Measurements from ENCODE around the gene SLC39A9. TPM values are rescaled to one million over a fixed set of nuclear protein-coding genes. Genes with fewer than 3 reads are reported as not detected.

Gene SLC39A9
- total and polyA plus RNA-seq, 2 of the 4 experiments (the other 2 are of a cell fraction) = 41.4 to 168 TPM

GRCh38 chr14:69400154-69400553 is 1.7 kb downstream of the SLC39A9 start:
- POLR2A ChIA-PET (ENCODE audit: unreplicated experiment) = no interaction called here

More at GRCh38 chr14:69400154-69400553, 1.7 kb downstream of the SLC39A9 start:
- no TSS peak for BruUV-seq (replicated peaks)
- no peak overlapping the region for H3K14ac ChIP-seq (replicated peaks; ENCODE audit: low read depth, low read length)
- H3K56ac ChIP-seq (ENCODE audit: extremely low read depth, insufficient read depth, low read length) = no peak overlapping the region
- no peak overlapping the region for H2AFZ ChIP-seq (replicated peaks; ENCODE audit: low read length, poor library complexity)
- no peak overlapping the region for H2BK15ac ChIP-seq (ENCODE audit: low read depth, low read length)
- no peaks in the 10 kb centered on the region for H3K9me3 ChIP-seq (ENCODE audit: control insufficient read depth, insufficient read depth, low read length)
- no peak overlapping the region for H2BK5ac ChIP-seq (ENCODE audit: low read depth, low read length, poor library complexity, severe bottlenecking)
- H3K36me3 ChIP-seq (ENCODE audit: control insufficient read depth, insufficient read depth, low read length) = peaks cover 2% of the 10 kb centered on the region; the same call in 1 of the 2 replicates
- peak overlapping the region; percentile 86 for H3K4me2 ChIP-seq (ENCODE audit: low read depth, low read length)
- H3K79me1 ChIP-seq (ENCODE audit: low read depth in 1 of 2, low read length in 2 of 2) = peaks cover 26 to 66% of the 10 kb centered on the region in 2 experiments
- ATAC-seq (ENCODE audit: low read depth) (no peak), DNase-seq (no peak)
- no peak overlapping the region for H2BK20ac ChIP-seq (ENCODE audit: low read depth, low read length)
- in situ Hi-C loops (cut with MboI; ENCODE audit: low sequenced_read_pairs) (no loop called here), dilution Hi-C loops (cut with HindIII; ENCODE audit: low sequenced_read_pairs, unreplicated experiment) (no loop called here), intact Hi-C loops (cut with micrococcal nuclease) (no loop called here)
- no peak overlapping the region for H3K18ac ChIP-seq (ENCODE audit: low read depth, low read length)
- no peak overlapping the region for H3K4ac ChIP-seq (ENCODE audit: low read depth, low read length)
- 65% methylated on average over 2 of the region's 6 CpGs; no CpG with 5 or more reads in 1 of the 2 experiments for WGBS, 2 experiments (ENCODE audit: extremely low coverage in 2 of 2, insufficient read length in 1 of 2)
- H4K91ac ChIP-seq (ENCODE audit: insufficient read depth, low read depth, low read length) = no peak overlapping the region
- H3K23ac ChIP-seq (ENCODE audit: low read depth, low read length) = no peak overlapping the region
- peaks cover 9% of the 10 kb centered on the region for H3K9me1 ChIP-seq (ENCODE audit: insufficient read depth, low read length)
- no peak overlapping the region for H2AK9ac ChIP-seq (replicated peaks; ENCODE audit: low read depth, low read length, poor library complexity)
- no peak overlapping the region for H3K9ac ChIP-seq (ENCODE audit: low read depth, low read length)
- no peak overlapping the region for H2AK5ac ChIP-seq (ENCODE audit: low read depth, low read length)
- peak overlapping the region; percentile 57 for H3K4me3 ChIP-seq (ENCODE audit: insufficient read depth, low read depth, low read length)
- H4K20me1 ChIP-seq (ENCODE audit: insufficient read depth, low read length) = peaks cover 29% of the 10 kb centered on the region
- H4K5ac ChIP-seq (ENCODE audit: low read depth, low read length) = no peak overlapping the region
- peaks cover 1% of the 10 kb centered on the region; the same call in 1 of the 2 replicates for H3K4me1 ChIP-seq (ENCODE audit: control insufficient read depth, insufficient read depth, low read length)
- H3K27ac ChIP-seq (ENCODE audit: insufficient read depth, low read length) = no peak overlapping the region
- TF ChIP-seq USF2 (IDR thresholded peaks at IDR 0.05; ENCODE audit: low read depth, low read length) (no peak), FOS (IDR thresholded peaks at IDR 0.05; ENCODE audit: low read depth, low read length) (no peak), ELK1 (IDR thresholded peaks at IDR 0.05; ENCODE audit: borderline replicate concordance, low read depth, low read length) (no peak), RAD21 (IDR thresholded peaks at IDR 0.05; ENCODE audit: low read length) (no peak), NFE2L2 (IDR thresholded peaks at IDR 0.05; ENCODE audit: low read depth, low read length) (no peak), MAZ (IDR thresholded peaks at IDR 0.05; ENCODE audit: borderline replicate concordance, low read depth, low read length) (no peak), RCOR1 (IDR thresholded peaks at IDR 0.05; ENCODE audit: insufficient replicate concordance, low read length) (no peak), CEBPB (IDR thresholded peaks at IDR 0.05; ENCODE audit: low read depth, low read length) (no peak), MXI1 (IDR thresholded peaks at IDR 0.05; ENCODE audit: borderline replicate concordance, low read depth, low read length) (no peak), MAFK (IDR thresholded peaks at IDR 0.05; ENCODE audit: low read depth, low read length) (no peak), SMC3 (IDR thresholded peaks at IDR 0.05; ENCODE audit: low read depth, low read length) (no peak), CHD1 (IDR thresholded peaks at IDR 0.05; ENCODE audit: low read depth, low read length) (no peak), POLR2A (IDR thresholded peaks at IDR 0.05; ENCODE audit: low read depth, low read length) (no peak), RFX5 (IDR thresholded peaks at IDR 0.05; ENCODE audit: low read depth, low read length) (no peak), BHLHE40 (IDR thresholded peaks at IDR 0.05; ENCODE audit: low read depth, low read length) (no peak)
- TF ChIP-seq, protein P1, sequence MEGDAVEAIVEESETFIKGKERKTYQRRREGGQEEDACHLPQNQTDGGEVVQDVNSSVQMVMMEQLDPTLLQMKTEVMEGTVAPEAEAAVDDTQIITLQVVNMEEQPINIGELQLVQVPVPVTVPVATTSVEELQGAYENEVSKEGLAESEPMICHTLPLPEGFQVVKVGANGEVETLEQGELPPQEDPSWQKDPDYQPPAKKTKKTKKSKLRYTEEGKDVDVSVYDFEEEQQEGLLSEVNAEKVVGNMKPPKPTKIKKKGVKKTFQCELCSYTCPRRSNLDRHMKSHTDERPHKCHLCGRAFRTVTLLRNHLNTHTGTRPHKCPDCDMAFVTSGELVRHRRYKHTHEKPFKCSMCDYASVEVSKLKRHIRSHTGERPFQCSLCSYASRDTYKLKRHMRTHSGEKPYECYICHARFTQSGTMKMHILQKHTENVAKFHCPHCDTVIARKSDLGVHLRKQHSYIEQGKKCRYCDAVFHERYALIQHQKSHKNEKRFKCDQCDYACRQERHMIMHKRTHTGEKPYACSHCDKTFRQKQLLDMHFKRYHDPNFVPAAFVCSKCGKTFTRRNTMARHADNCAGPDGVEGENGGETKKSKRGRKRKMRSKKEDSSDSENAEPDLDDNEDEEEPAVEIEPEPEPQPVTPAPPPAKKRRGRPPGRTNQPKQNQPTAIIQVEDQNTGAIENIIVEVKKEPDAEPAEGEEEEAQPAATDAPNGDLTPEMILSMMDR (conservative IDR thresholded peaks at IDR 0.05; ENCODE audit: low read depth, low read length) = no peak
- CTCF ChIA-PET = no interaction called here
- no peak overlapping the region for H4K8ac ChIP-seq (ENCODE audit: low read depth in 2 of 2, low read length in 2 of 2)
- H3K27me3 ChIP-seq (ENCODE audit: control insufficient read depth, insufficient read depth, low read length) = no peaks in the 10 kb centered on the region
- H2BK120ac ChIP-seq (ENCODE audit: low read depth, low read length) = no peak overlapping the region
